Ascending aorta (tissue), 2 donors: ENCODE measurements around the gene SPATA7. TPM values are rescaled to one million over a fixed set of nuclear protein-coding genes. Genes with fewer than 3 reads are reported as not detected.

ENCODE experiments used
- DNase-seq, 2 donors: peaks; one replicate each; pipeline ENCODE4 v3.0.0-alpha.2; 2019; ENCODE audit warnings: low spot score in 2 of 2
- H3K27ac ChIP-seq, 2 donors: fragments of 200-600 bp; sonication (generic); one replicate each; pipeline ENCODE4 v1.5.1; 2016 to 2017; ENCODE audit warnings: mild to moderate bottlenecking in 1 of 2
- H3K27me3 ChIP-seq: fragments of 200-600 bp; sonication (generic); one replicate; pipeline ENCODE4 v1.5.1; 2017
- H3K36me3 ChIP-seq, 2 donors: fragments of 200-600 bp; sonication (generic); one replicate each; pipeline ENCODE4 v1.5.1; 2016
- H3K4me1 ChIP-seq, 2 donors: fragments of 200-600 bp; sonication (generic); one replicate each; pipeline ENCODE4 v1.5.1; 2016 to 2017; ENCODE audit warnings: mild to moderate bottlenecking in 1 of 2
- H3K4me3 ChIP-seq, 2 donors: fragments of 200-600 bp; sonication (generic); one replicate each; pipeline ENCODE4 v1.5.1; 2016 to 2017; ENCODE audit warnings: mild to moderate bottlenecking in 1 of 2
- H3K9me3 ChIP-seq, 2 donors: fragments of 200-600 bp; sonication (generic); one replicate each; pipeline ENCODE4 v1.5.1; 2016
- intact Hi-C: fragments of 100-400 bp; cut with DNase I; formaldehyde crosslinking; loops from one replicate; pipeline ENCODE4 v1.15.1; 2023
- total RNA-seq: library from RNA; depleted of rRNA; stranded (reverse); fragments of >200 nt; gene quantifications from one replicate; pipeline ENCODE4 v1.1.0, GENCODE V29; 2016
- TF ChIP-seq, protein P1 (sequence below), 3 experiments: fragments of 200-600 bp in 2 of 3; fragments of 450-650 bp in 1 of 3; sonication (generic) in 2 of 3; IDR thresholded peaks; one replicate each; pipeline ENCODE4 v1.5.1; 2016 to 2019; ENCODE audit warnings: antibody characterized with exemption in 3 of 3, mild to moderate bottlenecking in 1 of 3, moderate library complexity in 1 of 3

The SPATA7 gene
- total RNA-seq, 1 donor from 2014 or later: 1.6 TPM

DNA sequence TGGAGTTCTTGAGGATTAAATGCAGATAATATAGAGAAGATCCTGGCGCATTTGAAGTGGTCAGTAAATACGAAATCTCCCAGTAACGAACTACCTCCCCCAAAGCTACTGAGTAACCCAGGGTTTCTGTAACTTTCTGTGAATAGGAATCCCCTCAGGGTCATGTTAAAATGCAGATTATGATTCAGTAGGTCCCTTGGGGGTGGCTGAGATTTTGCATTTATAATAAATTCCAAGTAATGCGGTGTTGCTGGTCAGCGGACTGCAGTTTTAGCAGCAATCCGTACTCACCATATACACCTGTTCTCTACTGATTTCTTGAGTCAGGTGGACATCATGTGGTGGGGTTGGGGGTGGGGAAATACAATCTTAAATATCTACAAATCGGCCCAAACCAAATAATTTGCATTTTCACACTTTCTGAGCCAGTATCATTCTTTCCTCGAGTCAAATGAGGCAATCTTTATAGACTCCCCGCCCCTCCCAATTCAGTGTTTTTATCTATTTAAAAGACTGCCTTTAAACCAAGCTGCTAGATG is 868 bp downstream of the SPATA7 start:
- intact Hi-C loops: loop anchor here (2.0 to 5.0 kb wide), 2 partner anchors 171 to 394 kb away; partner anchors contain the start of genes GALC and PTPN21
- no peak for DNase-seq

DNA sequence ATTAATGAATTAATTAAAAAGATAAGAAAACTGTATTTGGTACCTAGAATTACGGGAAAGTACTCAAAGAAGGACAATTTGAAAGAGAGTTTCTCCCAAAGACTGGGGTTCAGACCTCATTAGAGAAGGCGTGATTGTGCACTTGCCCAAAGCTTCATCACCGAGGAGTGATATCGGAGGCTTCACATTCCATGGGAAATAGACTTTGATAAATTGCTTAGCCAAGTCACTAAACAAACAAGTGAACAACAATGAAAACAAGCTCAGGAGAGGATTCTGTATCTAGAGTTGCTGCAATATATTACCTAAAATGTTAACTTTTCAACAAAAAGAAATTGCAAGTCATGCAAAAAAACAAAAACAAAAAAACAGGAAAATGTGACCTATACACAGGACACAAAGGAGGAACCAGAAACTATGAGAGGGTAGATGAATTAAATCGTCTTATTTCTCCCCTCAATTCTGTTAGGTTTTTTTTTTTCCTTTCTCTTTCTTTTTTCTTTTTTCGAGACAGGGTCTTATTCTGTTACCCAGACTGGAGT is 3.4 kb downstream of the SPATA7 start:
- no peaks in the 10 kb centered on the region for H3K9me3 ChIP-seq
- TF ChIP-seq, protein P1, sequence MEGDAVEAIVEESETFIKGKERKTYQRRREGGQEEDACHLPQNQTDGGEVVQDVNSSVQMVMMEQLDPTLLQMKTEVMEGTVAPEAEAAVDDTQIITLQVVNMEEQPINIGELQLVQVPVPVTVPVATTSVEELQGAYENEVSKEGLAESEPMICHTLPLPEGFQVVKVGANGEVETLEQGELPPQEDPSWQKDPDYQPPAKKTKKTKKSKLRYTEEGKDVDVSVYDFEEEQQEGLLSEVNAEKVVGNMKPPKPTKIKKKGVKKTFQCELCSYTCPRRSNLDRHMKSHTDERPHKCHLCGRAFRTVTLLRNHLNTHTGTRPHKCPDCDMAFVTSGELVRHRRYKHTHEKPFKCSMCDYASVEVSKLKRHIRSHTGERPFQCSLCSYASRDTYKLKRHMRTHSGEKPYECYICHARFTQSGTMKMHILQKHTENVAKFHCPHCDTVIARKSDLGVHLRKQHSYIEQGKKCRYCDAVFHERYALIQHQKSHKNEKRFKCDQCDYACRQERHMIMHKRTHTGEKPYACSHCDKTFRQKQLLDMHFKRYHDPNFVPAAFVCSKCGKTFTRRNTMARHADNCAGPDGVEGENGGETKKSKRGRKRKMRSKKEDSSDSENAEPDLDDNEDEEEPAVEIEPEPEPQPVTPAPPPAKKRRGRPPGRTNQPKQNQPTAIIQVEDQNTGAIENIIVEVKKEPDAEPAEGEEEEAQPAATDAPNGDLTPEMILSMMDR (IDR thresholded peaks at IDR 0.05): no peak
- no peak overlapping the region for H3K27ac ChIP-seq
- intact Hi-C loops: loop anchor here (5.0 kb wide), 1 partner anchor 168 kb away; the partner anchor contains the start of gene PTPN21
- no peaks in the 10 kb centered on the region for H3K27me3 ChIP-seq
- no peak overlapping the region for H3K4me3 ChIP-seq
- peaks cover 4 to 12% of the 10 kb centered on the region in 2 donors for H3K4me1 ChIP-seq
- DNase-seq: no peak
- H3K36me3 ChIP-seq: peaks cover 0 to 8% of the 10 kb centered on the region in 2 donors

More for the DNA sequence above, 868 bp downstream of the SPATA7 start:
- H3K27ac ChIP-seq: peak overlapping the region; percentile 70 to 82
- H3K27me3 ChIP-seq: no peaks in the 10 kb centered on the region
- TF ChIP-seq, protein P1 (IDR thresholded peaks at IDR 0.05): no peak
- H3K4me3 ChIP-seq: peak overlapping the region; percentile 90 to 97
- H3K36me3 ChIP-seq: no peaks in the 10 kb centered on the region
- no peaks in the 10 kb centered on the region for H3K9me3 ChIP-seq
- H3K4me1 ChIP-seq: peaks cover 4 to 12% of the 10 kb centered on the region in 2 donors

DNA sequence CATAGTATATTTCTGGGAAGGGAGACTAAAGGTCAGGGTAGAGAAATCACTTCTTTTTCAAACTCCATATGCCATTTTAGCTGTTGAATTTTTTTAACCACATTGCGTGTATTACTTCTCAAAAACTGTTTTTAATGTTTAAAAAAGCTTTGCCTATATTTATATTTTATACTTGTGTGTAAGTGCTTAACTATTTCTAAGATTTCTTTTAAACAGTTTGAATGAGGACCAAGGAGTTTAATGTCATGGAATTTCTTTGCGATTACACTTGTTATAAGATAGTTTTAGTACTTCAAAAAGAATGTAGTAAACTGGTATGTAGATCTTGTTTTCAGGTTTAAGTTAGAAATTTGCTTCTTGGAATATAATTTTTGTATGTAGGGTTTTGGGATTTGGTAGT is 7.2 kb downstream of the SPATA7 start:
- Histone ChIP-seq H3K36me3 (peaks cover 11 to 27% of the 10 kb centered on the region in 2 donors), H3K9me3 (no peaks in the 10 kb centered on the region), H3K4me1 (no peaks in the 10 kb centered on the region), H3K27ac (no peak overlapping the region), H3K27me3 (no peaks in the 10 kb centered on the region), H3K4me3 (no peak overlapping the region)
- intact Hi-C loops: no loop called here
- DNase-seq: no peak
- TF ChIP-seq, protein P1 (IDR thresholded peaks at IDR 0.05): no peak

DNA sequence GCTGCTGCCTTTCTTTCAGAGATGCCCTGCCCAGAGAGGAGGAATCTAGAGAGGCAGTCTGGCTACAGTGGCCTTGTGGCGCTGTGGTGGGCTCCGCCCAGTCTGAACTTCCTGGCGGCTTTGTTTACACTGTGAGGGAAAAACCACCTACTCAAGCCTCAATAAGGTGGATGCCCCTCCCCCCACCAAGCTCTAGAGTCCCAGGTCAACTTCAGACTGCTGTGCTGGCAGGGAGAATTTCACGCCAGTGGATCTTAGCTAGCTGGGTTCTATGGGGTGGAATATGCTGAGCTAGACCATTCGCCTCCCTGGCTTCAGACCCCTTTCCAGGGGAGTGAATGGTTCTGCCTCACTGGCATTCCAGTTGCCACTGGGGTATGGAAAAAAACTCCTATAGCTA is 25.6 kb downstream of the SPATA7 start:
- TF ChIP-seq, protein P1 (IDR thresholded peaks at IDR 0.05): no peak
- H3K36me3 ChIP-seq: peaks cover 5 to 23% of the 10 kb centered on the region in 2 donors
- no peak overlapping the region for H3K4me3 ChIP-seq
- H3K9me3 ChIP-seq: peaks cover 0 to 17% of the 10 kb centered on the region in 2 donors
- intact Hi-C loops: no loop called here
- DNase-seq: no peak
- H3K4me1 ChIP-seq: no peaks in the 10 kb centered on the region
- H3K27me3 ChIP-seq: no peaks in the 10 kb centered on the region
- no peak overlapping the region for H3K27ac ChIP-seq

DNA sequence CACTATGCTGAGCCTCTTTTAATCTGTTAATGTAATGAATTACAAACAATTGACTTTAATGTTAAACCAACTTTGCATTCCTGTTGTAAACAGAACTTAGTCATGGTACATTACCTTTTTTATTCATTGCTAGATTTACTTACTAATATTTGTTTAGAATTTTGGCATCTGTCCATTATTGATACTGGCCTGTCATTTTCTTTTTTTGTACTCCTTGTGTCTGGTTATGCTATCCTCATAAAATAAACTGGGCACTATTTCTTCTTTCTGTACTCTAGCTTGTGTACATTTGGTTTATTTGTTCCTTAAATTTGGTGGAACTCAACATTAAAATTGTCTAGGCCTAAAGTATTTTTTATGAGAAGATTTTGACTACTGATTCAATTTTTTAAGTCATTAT is 32.1 kb downstream of the SPATA7 start:
- Histone ChIP-seq H3K4me1 (no peaks in the 10 kb centered on the region), H3K36me3 (peaks cover 33% of the 10 kb centered on the region in 2 donors), H3K27ac (no peak overlapping the region), H3K27me3 (no peaks in the 10 kb centered on the region), H3K4me3 (no peak overlapping the region), H3K9me3 (peaks cover 0 to 26% of the 10 kb centered on the region in 2 donors)
- TF ChIP-seq, protein P1 (IDR thresholded peaks at IDR 0.05): no peak
- intact Hi-C loops: no loop called here
- no peak for DNase-seq
